Measurements from ENCODE around the gene RIC3. TPM values are rescaled to one million over a fixed set of nuclear protein-coding genes. Genes with fewer than 3 reads are reported as not detected.
A peak's percentile ranks its signal among the peaks of the same experiment; 100 is the strongest.

RIC3 gene
- total and polyA plus RNA-seq, 2 of the 8 experiments (the other 6 are each of a cell fraction or from before 2014, with no cell fraction given), result 6.4 to 15.5 TPM

- no peak overlapping the region for H2AK5ac ChIP-seq (ENCODE audit: low read depth, low read length)
- H3K23ac ChIP-seq (ENCODE audit: insufficient read length), result no peak overlapping the region
- no peak overlapping the region for H3K18ac ChIP-seq (ENCODE audit: extremely low read depth, low read length)
- H2BK20ac ChIP-seq (ENCODE audit: low read length), result no peak overlapping the region
- H3K4me3 ChIP-seq (ENCODE audit: extremely low read depth in 1 of 4, insufficient read depth in 2 of 4, low read depth in 3 of 4, low read length in 4 of 4), result no peak overlapping the region
- no peak overlapping the region for H3K9ac ChIP-seq (replicated peaks in 1 of 4; ENCODE audit: extremely low read depth in 1 of 4, low read depth in 3 of 4, low read length in 3 of 4)
- H2BK5ac ChIP-seq (ENCODE audit: low read depth, low read length), result no peak overlapping the region
- no peaks in the 10 kb centered on the region for H3K23me2 ChIP-seq (ENCODE audit: low read depth, low read length)
- H2BK120ac ChIP-seq (replicated peaks; ENCODE audit: low read depth, low read length), result no peak overlapping the region
- FAIRE-seq, result no peak
- no peak overlapping the region for H2AFZ ChIP-seq (ENCODE audit: low read length)
- TF ChIP-seq POU5F1 (IDR thresholded peaks at IDR 0.05; ENCODE audit: low read depth, low read length) (no peak), CBX8 (IDR thresholded peaks at IDR 0.05; ENCODE audit: borderline replicate concordance, low read depth, low read length) (no peak), CTBP2 (IDR thresholded peaks at IDR 0.05; ENCODE audit: borderline replicate concordance, insufficient read depth, insufficient read length, low read length) (no peak)
- 0 out of 2 replicates have a peak overlapping the region, but pooled peaks have one; percentile 9 for H2BK15ac ChIP-seq (ENCODE audit: low read length)
- H3K4me2 ChIP-seq (ENCODE audit: insufficient read depth in 1 of 2, low read depth in 2 of 2, low read length in 2 of 2), result no peak overlapping the region
- H3K56ac ChIP-seq (replicated peaks; ENCODE audit: insufficient read length, low read depth, low read length), result no peak overlapping the region
- H3K4me1 ChIP-seq (replicated peaks in 1 of 4; ENCODE audit: control insufficient read depth in 3 of 4, insufficient read depth in 4 of 4, low read length in 3 of 4), result peaks cover 9 to 41% (median 24%) of the 10 kb centered on the region in 4 experiments
- peak overlapping the region; percentile 51; the same call in 1 of the 2 replicates for H2BK12ac ChIP-seq (ENCODE audit: low read depth, low read length)
- H3K14ac ChIP-seq (ENCODE audit: insufficient read length), result no peak overlapping the region
- no peak overlapping the region for H3K27ac ChIP-seq (ENCODE audit: low read depth, low read length)
- H4K91ac ChIP-seq (replicated peaks; ENCODE audit: insufficient read length, low read length), result no peak overlapping the region
- H4K20me1 ChIP-seq (replicated peaks in 1 of 2; ENCODE audit: control insufficient read depth in 1 of 2, insufficient read depth in 2 of 2, low read length in 2 of 2), result peaks cover 4 to 36% of the 10 kb centered on the region in 2 experiments
- H3K79me1 ChIP-seq (ENCODE audit: low read depth, low read length), result peaks cover 23% of the 10 kb centered on the region
- POLR2A ChIA-PET (ENCODE audit: partially characterized antibody), result interaction anchor here (0.6 to 1.6 kb wide), 4 partner anchors 11 to 81 kb away, joined by 3 to 8 read pairs (median 4); no protein-coding TSS in a partner anchor
- H3K9me3 ChIP-seq (ENCODE audit: insufficient read depth in 2 of 2, low read depth in 1 of 2, low read length in 1 of 2), result no peaks in the 10 kb centered on the region
- CTCF ChIA-PET (ENCODE audit: partially characterized antibody), result interaction anchor here (1.0 to 30.2 kb wide), 15 partner anchors 10 to 197 kb away, joined by 3 to 1283 read pairs (median 74); partner anchors contain the start of gene EIF3F
- H3K27me3 ChIP-seq (replicated peaks in 1 of 4; ENCODE audit: control insufficient read depth in 3 of 4, extremely low read depth in 1 of 4, insufficient read depth in 3 of 4, low read length in 3 of 4), result peaks cover 0 to 1% (median under 1%) of the 10 kb centered on the region in 4 experiments; a peak in 3 of 7 replicates
- H3K4ac ChIP-seq (replicated peaks; ENCODE audit: insufficient read length, low read depth, low read length), result no peak overlapping the region
- no peak overlapping the region for H4K5ac ChIP-seq (ENCODE audit: insufficient read length, low read depth, low read length)
- WGBS, 2 experiments (ENCODE audit: extremely low coverage in 1 of 2, insufficient coverage in 1 of 2, insufficient read length in 1 of 2, insufficient replicate concordance in 2 of 2, low coverage in 1 of 2, low lambda C conversion rate in 2 of 2, missing lambda C conversion rate in 1 of 2), result 85% methylated on average over 3 of the region's 3 CpGs; no CpG with 5 or more reads in 1 of the 2 experiments
- no peak overlapping the region; the same call in 1 of the 2 replicates for H4K8ac ChIP-seq (ENCODE audit: extremely low read depth, insufficient read depth, low read length)
- H3K36me3 ChIP-seq (ENCODE audit: control insufficient read depth in 2 of 4, insufficient read depth in 4 of 4, low read length in 3 of 4), result no peaks in the 10 kb centered on the region; a peak in 1 of 8 replicates
- no peak for DNase-seq (ENCODE audit: low read depth in 1 of 2, low spot score in 2 of 2)
- peaks cover 0 to 27% of the 10 kb centered on the region in 2 experiments; a peak in 2 of 4 replicates for H3K79me2 ChIP-seq (ENCODE audit: control insufficient read depth in 1 of 2, insufficient read depth in 2 of 2, low read length in 2 of 2)
Measured at GRCh38 chr11:8087756-8088155, 81.1 kb downstream of the RIC3 start.
